Nephron progenitor cell (in vitro differentiated cells): ENCODE data around the gene TMEM139.
A peak's percentile ranks its signal among the peaks of the same experiment; 100 is the strongest.

Source experiments
- DNase-seq: peaks from one replicate; pipeline ENCODE4 v3.0.0; 2021
- H3K27ac Mint-ChIP-seq: 2 replicates; pipeline ENCODE4 v1.8.0; 2021; ENCODE audit warnings: mild to moderate bottlenecking, moderate library complexity, mixed read lengths
- H3K27me3 Mint-ChIP-seq: 2 replicates; pipeline ENCODE4 v1.8.0; 2021; ENCODE audit warnings: mild to moderate bottlenecking, low read depth, mixed read lengths; ENCODE audit not compliant: poor library complexity
- H3K36me3 Mint-ChIP-seq: 2 replicates; pipeline ENCODE4 v1.8.0; 2021; ENCODE audit warnings: low read depth, mixed read lengths
- H3K4me1 Mint-ChIP-seq: 2 replicates; pipeline ENCODE4 v1.8.0; 2021; ENCODE audit warnings: mixed read lengths
- H3K4me3 Mint-ChIP-seq: 2 replicates; pipeline ENCODE4 v1.8.0; 2021; ENCODE audit warnings: mild to moderate bottlenecking, moderate library complexity, mixed read lengths
- H3K9me3 Mint-ChIP-seq: 2 replicates; pipeline ENCODE4 v1.8.0; 2021; ENCODE audit warnings: mild to moderate bottlenecking, moderate library complexity, mixed read lengths
- TF ChIP-seq, protein P1 (sequence below): fragments of 200-600 bp; sonication (generic); IDR thresholded peaks from 2 replicates; pipeline ENCODE4 v1.5.0; 2021; ENCODE audit warnings: antibody characterized with exemption

The TMEM139 gene

DNA sequence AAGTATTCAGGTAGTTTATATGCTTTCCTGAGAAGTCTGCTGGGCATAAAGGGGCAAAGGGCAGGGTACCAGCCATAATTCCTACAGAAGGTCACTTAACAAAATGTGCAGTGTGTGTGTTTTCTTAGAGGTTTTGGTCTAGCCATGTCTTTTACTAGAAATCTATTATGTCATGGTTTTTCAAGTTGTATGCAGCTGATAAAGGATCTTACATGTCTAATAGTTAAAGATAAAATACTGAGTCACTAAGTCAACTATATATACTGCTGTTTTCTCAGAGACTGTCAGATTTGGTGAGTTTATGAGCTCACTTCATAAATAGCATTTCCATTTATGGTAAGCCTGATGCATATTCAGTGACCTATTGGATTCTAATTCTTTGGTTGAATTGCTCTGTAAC, 11.1 kb downstream of the TMEM139 start:
- Mint-ChIP-seq H3K4me3 (no peak overlapping the region), H3K27ac (peak overlapping the region; percentile 29), H3K36me3 (peaks cover 94% of the 10 kb centered on the region), H3K4me1 (peaks cover 15% of the 10 kb centered on the region), H3K9me3 (no peaks in the 10 kb centered on the region), H3K27me3 (no peaks in the 10 kb centered on the region)
- TF ChIP-seq, protein P1, sequence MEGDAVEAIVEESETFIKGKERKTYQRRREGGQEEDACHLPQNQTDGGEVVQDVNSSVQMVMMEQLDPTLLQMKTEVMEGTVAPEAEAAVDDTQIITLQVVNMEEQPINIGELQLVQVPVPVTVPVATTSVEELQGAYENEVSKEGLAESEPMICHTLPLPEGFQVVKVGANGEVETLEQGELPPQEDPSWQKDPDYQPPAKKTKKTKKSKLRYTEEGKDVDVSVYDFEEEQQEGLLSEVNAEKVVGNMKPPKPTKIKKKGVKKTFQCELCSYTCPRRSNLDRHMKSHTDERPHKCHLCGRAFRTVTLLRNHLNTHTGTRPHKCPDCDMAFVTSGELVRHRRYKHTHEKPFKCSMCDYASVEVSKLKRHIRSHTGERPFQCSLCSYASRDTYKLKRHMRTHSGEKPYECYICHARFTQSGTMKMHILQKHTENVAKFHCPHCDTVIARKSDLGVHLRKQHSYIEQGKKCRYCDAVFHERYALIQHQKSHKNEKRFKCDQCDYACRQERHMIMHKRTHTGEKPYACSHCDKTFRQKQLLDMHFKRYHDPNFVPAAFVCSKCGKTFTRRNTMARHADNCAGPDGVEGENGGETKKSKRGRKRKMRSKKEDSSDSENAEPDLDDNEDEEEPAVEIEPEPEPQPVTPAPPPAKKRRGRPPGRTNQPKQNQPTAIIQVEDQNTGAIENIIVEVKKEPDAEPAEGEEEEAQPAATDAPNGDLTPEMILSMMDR: no peak
- no peak for DNase-seq

DNA sequence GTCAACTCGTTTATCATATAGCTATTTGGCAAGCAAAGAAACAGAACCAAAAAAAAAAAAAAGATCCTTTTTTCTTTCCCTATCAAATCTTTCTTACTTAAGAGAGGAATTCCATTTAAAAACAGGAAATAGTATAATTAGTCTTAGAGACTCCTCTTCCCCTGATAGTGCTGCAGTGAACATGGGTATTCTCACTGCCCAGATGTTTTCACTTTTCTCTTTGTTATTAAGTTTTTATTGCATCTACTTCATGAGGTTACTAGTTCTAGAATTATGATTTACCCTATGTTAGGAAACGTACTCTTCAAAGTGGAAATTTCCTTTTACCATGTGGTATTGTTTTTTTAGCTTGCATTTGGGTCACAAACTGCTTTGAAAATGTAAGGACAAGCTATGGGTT, 11.9 kb downstream of the TMEM139 start:
- Mint-ChIP-seq H3K36me3 (peaks cover 93% of the 10 kb centered on the region), H3K4me1 (peaks cover 7% of the 10 kb centered on the region), H3K27ac (no peak overlapping the region), H3K9me3 (no peaks in the 10 kb centered on the region), H3K27me3 (no peaks in the 10 kb centered on the region), H3K4me3 (no peak overlapping the region)
- TF ChIP-seq, protein P1: no peak
- DNase-seq: no peak

DNA sequence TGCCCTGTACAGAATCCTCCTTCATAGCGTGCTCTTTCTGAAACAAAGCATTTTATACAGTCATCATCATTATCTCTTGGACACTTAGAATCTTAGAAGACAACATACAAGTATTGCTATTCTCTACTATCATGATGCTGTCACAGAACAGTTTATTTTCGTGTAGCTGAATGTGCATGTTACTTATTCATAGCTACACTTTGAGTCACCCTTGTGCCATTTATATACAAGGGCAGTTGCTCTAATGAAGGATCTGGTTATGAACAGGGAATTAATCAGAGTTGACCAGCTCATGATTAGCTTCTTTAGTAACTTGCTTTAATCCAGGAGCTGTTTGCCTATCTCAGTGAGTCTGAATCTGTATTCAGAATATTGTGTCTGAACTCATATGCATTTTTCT, 14.6 kb downstream of the TMEM139 start:
- Mint-ChIP-seq H3K27ac (no peak overlapping the region), H3K4me3 (no peak overlapping the region), H3K36me3 (peaks cover 93% of the 10 kb centered on the region), H3K9me3 (no peaks in the 10 kb centered on the region), H3K27me3 (no peaks in the 10 kb centered on the region), H3K4me1 (peaks cover 7% of the 10 kb centered on the region)
- TF ChIP-seq, protein P1: no peak
- DNase-seq: no peak

DNA sequence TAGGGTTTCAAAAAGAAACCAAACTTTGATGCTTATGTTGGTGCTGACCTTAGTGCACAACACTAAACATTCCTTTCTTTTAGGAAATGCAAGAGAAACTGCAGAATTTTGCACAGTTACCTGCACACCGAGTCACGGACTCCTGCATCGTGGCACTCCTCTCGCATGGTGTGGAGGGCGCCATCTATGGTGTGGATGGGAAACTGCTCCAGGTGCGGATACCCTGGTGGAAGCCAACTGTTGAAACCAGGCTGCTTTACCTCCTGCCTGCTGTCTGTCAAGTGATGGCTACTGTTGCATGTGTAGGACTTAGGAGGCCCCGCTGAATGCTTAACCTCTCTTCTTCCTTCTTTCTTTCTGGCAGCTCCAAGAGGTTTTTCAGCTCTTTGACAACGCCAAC, 15.1 kb downstream of the TMEM139 start:
- H3K4me1 Mint-ChIP-seq: peaks cover 7% of the 10 kb centered on the region
- H3K4me3 Mint-ChIP-seq: no peak overlapping the region
- H3K27me3 Mint-ChIP-seq: no peaks in the 10 kb centered on the region
- TF ChIP-seq, protein P1: peak; percentile 49
- peaks cover 93% of the 10 kb centered on the region for H3K36me3 Mint-ChIP-seq
- no peaks in the 10 kb centered on the region for H3K9me3 Mint-ChIP-seq
- peak; percentile 33 for DNase-seq
- no peak overlapping the region for H3K27ac Mint-ChIP-seq

DNA sequence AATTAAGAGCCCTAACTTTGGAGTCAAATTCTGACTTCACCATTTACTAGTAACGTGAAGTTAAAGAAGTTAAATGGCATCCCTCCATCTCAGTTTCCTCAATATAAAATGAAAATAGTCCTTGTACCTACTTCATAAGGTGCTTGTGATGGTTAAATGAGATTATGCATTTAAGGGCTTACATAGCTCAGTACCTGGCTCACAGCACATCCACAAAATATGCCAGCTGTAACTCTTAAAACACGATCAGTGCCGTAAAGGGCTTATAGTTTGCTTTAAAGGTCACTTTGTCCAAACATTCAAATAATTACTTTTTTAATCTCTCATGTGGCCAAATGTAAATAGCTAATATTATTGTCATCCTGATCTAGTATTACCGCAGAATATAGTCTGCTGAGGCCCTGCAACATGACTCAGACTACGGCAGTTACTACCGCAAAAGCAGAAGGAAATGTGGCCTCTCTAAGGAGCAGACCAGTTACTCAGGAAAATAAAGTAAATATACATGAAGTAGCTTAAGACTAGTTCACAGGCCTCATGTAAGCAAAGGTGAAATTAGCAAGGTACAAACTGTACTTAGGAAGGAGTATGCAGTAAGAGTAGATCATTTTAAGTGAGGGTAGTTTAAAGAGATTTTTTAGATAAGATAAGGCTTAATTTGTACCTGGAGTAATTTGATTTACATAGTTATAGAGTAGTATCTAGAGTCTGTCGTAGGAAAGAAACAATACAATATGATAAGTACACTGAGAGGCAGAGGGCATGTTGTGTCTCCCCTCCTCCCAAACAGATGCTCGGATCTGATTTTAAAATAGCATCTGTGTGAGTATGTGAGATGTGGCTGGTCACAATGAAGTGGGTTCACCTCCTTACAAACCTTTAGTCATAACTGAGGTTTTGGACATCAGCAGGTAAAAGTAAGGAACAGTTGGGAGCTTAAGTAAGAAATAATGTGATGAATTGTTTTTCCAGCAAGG, 16.5 kb downstream of the TMEM139 start:
- DNase-seq: no peak
- Mint-ChIP-seq H3K27ac (no peak overlapping the region), H3K27me3 (no peaks in the 10 kb centered on the region), H3K4me3 (no peak overlapping the region), H3K4me1 (no peaks in the 10 kb centered on the region), H3K9me3 (no peaks in the 10 kb centered on the region), H3K36me3 (peaks cover 93% of the 10 kb centered on the region)
- TF ChIP-seq, protein P1: no peak

DNA sequence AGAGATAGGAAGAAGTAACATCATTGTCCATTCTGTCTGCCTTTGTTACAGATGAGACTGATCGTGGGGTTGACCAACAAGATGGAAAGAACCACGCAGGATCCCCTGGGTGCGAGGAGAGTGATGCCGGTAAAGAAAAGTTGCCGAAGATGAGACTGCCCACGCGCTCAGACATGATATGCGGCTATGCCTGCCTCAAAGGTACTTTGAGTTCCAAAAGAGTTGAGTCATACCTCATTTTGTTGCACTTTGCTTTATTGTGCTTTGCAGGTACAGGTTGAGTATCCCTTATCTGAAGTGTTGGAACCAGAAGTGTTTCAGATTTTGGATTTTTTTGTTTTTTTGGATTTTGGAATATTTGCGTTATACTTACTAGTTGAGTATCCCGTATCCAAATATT, 19.0 kb downstream of the TMEM139 start:
- Mint-ChIP-seq H3K27me3 (no peaks in the 10 kb centered on the region), H3K36me3 (peaks cover 95% of the 10 kb centered on the region), H3K4me3 (no peak overlapping the region), H3K9me3 (no peaks in the 10 kb centered on the region), H3K27ac (no peak overlapping the region), H3K4me1 (no peaks in the 10 kb centered on the region)
- no peak for DNase-seq
- TF ChIP-seq, protein P1: no peak
